HG03025 (cell line): Measurements from ENCODE around the gene CD1E.
"Not testable (repeated sequence)": the region's sequence is repeated elsewhere in the genome, so short reads cannot be mapped to it uniquely, and the experiment has no call there.

Source experiments
- ATAC-seq: cut with Tn5 transposase; IDR thresholded peaks from one replicate; pipeline ENCODE4 v1.9.1; 2021; ENCODE audit warnings: mild to moderate bottlenecking, moderate library complexity; ENCODE audit not compliant: unreplicated experiment, low FRiP score

The CD1E gene

GRCh38 chr1:158353303-158354075 lies at the start of gene CD1E:
Gene CD1E (plus strand): TSS chr1:158353894. CDS start chr1:158353989, 95 bp downstream.
- ATAC-seq = no peak

DNA sequence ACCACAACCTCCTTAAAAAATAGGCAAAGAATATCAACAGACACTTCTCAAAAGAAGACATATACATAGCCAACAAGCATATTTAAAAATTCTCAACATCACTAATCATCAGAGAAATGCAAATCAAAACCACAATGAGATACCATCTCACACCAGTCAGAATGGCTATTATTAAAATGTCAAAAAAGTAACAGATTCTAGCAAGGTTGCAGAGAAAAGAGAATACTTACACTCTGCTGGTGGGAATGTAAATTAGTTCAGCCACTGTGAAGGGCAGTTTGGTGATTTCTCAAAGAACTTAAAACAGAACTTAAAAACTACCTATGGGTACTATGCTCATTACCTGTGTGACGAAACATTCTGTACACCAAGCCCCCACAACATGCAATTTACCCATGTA lies 43.1 kb upstream of the CD1E start:
- no peak for ATAC-seq

- no peak for ATAC-seq
Observed at GRCh38 chr1:158311066-158311465, 42.6 kb upstream of the CD1E start.

GRCh38 chr1:158323866-158324265 lies 29.8 kb upstream of the CD1E start:
- ATAC-seq = no peak

- no peak for ATAC-seq
Observed at GRCh38 chr1:158324395-158324794, 29.3 kb upstream of the CD1E start.

GRCh38 chr1:158327481-158327880 lies 26.2 kb upstream of the CD1E start:
- no peak for ATAC-seq

- ATAC-seq = no peak
Observed at GRCh38 chr1:158328426-158328825, 25.3 kb upstream of the CD1E start.

DNA sequence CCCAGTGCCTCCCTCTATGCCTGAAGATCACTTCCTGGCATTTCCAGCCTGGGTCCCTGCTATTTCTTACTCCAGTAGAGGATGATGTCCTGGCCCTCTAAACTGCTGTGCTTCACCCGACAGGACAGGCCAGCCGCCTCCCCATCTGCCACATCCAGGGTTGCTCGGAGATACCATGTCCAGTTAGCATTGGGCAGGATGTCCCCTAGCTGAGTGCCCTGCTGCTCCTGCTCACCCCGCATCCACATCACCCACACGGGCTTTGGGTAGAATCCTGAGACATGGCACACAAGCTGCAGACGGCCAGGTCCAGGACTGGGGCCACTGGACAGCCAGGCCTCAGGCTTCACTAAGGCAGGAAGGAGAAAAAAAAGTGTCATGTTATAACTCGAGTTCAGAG lies 24.4 kb upstream of the CD1E start:
- ATAC-seq = no peak

DNA sequence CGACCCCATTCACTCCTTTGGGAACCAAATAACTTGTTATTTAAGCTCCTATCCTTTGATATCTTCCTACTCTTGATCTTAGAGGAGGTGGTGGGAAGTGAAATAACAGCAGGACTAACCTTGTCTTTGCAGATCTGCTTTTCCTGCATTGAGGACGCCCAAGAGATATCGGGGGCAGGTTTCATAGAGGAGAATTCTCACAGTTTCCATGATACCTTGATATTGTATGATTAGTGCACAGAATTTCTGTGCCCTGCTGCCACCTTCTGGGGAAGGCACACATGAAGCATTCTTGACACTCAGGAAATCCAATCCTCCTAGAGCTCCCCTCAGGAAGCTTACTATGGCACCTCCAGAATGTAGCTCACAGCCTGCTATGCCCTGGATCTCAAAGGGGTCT lies 24.0 kb upstream of the CD1E start:
- ATAC-seq = no peak

DNA sequence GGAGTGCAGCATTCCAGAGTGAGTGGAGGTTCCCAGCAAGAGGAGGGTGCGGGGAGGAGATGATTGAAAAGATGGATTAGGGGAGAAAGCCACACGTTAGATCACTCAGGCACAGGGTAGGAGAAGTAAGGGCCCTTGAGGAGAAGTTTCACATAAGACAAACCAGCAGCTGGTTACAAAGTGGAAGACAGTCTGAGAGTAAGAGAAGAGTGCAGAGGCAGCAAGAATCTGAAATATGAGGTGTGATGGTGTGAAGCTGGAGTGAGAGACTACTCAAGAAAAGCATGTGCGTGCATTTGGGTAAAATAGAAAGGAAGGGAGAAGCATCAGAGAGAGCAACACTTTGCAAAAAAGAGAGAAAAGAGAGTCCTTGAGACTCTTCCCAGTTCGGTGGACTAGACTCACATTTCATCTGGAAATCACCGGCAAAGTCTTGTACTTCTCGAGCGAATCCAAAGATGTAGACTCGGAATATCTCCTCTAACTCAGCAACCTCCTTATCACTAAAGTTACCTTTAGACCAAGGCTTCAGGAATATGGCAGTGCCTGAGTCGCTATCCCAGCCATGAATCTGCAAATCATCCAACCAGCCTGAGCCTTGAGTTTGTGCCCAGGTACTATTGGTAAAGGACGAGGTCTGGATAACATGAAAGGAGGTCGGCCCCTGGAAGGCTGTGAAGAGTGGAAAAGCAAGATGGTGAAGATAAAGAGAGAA lies 23.1 kb upstream of the CD1E start:
- ATAC-seq = no peak

GRCh38 chr1:158331106-158331425 lies 22.6 kb upstream of the CD1E start:
- ATAC-seq = no peak

GRCh38 chr1:158331481-158332150 lies 22.1 kb upstream of the CD1E start, which contains the start of gene CD1B:
Gene CD1B (minus strand): TSS chr1:158331531. CDS start chr1:158331423, 108 bp downstream.
- no peak for ATAC-seq

- ATAC-seq = no peak
Observed at GRCh38 chr1:158333405-158334155, 20.1 kb upstream of the CD1E start.

DNA sequence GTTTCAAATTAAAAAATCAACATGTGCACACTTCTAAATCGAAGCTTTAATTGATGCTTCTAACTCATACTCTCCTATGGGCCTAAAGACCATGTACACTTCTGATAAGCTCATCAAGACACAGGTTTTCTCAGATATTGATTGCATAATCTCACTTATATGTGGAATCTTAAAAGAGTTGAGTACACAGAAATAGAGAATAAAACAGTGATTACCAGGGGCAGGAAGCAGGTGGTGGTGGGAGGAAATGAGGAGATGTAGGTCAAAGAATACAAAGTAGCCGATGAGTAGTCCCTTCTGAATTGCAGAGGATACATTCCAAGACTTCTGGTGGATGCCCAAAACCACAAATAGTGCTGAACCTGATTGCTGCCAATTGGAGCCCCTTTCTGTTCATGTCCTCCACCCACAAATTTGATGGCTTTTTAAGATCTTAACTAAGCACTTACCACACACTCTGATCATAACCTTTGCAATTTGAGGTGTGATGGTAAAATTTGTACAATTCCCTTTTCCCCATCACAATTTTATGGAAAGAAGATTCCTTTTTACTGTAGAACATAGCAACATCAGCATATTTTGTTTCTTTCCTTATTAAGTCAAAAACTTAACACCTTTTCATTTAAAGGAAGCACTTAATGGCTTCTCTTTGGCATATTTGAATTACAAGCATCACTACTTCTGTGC lies 19.0 kb upstream of the CD1E start:
- ATAC-seq = no peak

DNA sequence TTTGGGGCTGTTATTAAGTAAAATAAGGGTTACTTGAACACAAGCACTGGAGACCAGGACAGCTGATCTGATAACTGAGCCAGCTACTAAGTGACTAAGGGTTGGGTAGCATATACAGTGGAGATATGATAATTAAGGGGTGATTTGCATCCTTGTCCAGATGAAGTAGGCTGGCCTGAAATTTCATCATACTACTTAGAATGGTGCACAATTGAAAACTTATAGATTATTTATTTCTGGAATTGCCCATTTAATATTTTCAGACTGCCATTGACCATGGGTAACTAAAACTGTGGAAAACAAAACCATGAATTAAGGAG lies 18.5 kb upstream of the CD1E start:
- no peak for ATAC-seq

DNA sequence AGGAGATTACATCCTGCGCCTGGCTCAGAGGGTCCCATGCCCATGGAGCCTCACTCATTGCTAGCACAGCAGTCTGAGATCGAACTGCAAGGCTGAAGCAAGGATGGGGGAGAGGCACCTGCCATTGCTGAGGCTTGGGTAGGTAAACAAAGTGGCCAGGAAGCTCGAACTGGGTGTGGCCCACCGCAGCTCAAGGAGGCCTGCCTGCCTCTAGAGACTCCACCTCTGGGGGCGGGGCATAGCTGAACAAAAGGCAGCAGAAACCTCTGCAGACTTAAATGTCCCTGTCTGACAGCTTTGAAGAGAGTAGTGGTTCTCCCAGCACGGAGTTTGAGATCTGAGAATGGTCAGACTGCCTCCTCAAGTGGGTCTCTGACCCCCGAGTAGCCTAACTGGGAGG lies 17.3 kb upstream of the CD1E start:
- not testable (repeated sequence) for ATAC-seq

GRCh38 chr1:158348946-158349345 lies 4.7 kb upstream of the CD1E start:
- ATAC-seq = not testable (repeated sequence)

- ATAC-seq = no peak
Observed at GRCh38 chr1:158354255-158354654, 561 bp downstream of the CD1E start.

GRCh38 chr1:158355773-158356285 lies 2.1 kb downstream of the CD1E start:
- no peak for ATAC-seq

GRCh38 chr1:158356616-158357015 lies 2.9 kb downstream of the CD1E start:
- no peak for ATAC-seq
